Measurements from ENCODE around the gene TESK1. TPM values are rescaled to one million over a fixed set of nuclear protein-coding genes. Genes with fewer than 3 reads are reported as not detected.
"Not testable (repeated sequence)": the region's sequence is repeated elsewhere in the genome, so short reads cannot be mapped to it uniquely, and the experiment has no call there.

Gene TESK1
- total RNA-seq, 1 experiment from 2014 or later: 21.5 TPM

GRCh38 chr9:35627575-35627974 lies 22.5 kb downstream of the TESK1 start:
- Histone ChIP-seq H3K9me3 (no peaks in the 10 kb centered on the region), H3K36me3 (no peaks in the 10 kb centered on the region), H3K27me3 (no peaks in the 10 kb centered on the region), H3K4me3 (no peak overlapping the region)
- DNase-seq: no peak

- H3K9me3 ChIP-seq: no peaks in the 10 kb centered on the region
- H3K27me3 ChIP-seq: no peaks in the 10 kb centered on the region
- H3K36me3 ChIP-seq: no peaks in the 10 kb centered on the region
- no peak for DNase-seq
- no peak overlapping the region for H3K4me3 ChIP-seq
Measured at GRCh38 chr9:35628389-35628991, 23.4 kb downstream of the TESK1 start.

- H3K27me3 ChIP-seq: no peaks in the 10 kb centered on the region
Measured at GRCh38 chr9:35629597-35629996, 24.5 kb downstream of the TESK1 start.

GRCh38 chr9:35635730-35636129 lies 30.7 kb downstream of the TESK1 start:
- DNase-seq: no peak
- H3K36me3 ChIP-seq: peaks cover 3% of the 10 kb centered on the region; the same call in 1 of the 2 replicates
- no peak overlapping the region for H3K4me3 ChIP-seq

More at GRCh38 chr9:35629597-35629996, 24.5 kb downstream of the TESK1 start:
- no peaks in the 10 kb centered on the region for H3K36me3 ChIP-seq
- DNase-seq: no peak
- no peaks in the 10 kb centered on the region for H3K9me3 ChIP-seq
- no peak overlapping the region for H3K4me3 ChIP-seq

GRCh38 chr9:35636135-35636876 lies 31.2 kb downstream of the TESK1 start:
- Histone ChIP-seq H3K36me3 (peaks cover 9% of the 10 kb centered on the region; the same call in 1 of the 2 replicates), H3K4me3 (no peak overlapping the region), H3K27me3 (no peaks in the 10 kb centered on the region), H3K9me3 (peaks cover 3% of the 10 kb centered on the region; the same call in 1 of the 2 replicates)
- no peak for DNase-seq

More at GRCh38 chr9:35635730-35636129, 30.7 kb downstream of the TESK1 start:
- no peaks in the 10 kb centered on the region for H3K27me3 ChIP-seq
- no peaks in the 10 kb centered on the region for H3K9me3 ChIP-seq

GRCh38 chr9:35636877-35637246 lies 31.8 kb downstream of the TESK1 start:
- H3K9me3 ChIP-seq, H3K36me3 ChIP-seq, DNase-seq, H3K27me3 ChIP-seq, H3K4me3 ChIP-seq: not testable (repeated sequence)

- not testable (repeated sequence) for DNase-seq, H3K36me3 ChIP-seq, H3K4me3 ChIP-seq, H3K27me3 ChIP-seq, H3K9me3 ChIP-seq
Measured at GRCh38 chr9:35637427-35637955, 32.4 kb downstream of the TESK1 start.

GRCh38 chr9:35638751-35639150 lies 33.7 kb downstream of the TESK1 start:
- H3K4me3 ChIP-seq, DNase-seq, H3K27me3 ChIP-seq, H3K9me3 ChIP-seq: not testable (repeated sequence)
- H3K36me3 ChIP-seq: peaks cover 12% of the 10 kb centered on the region

GRCh38 chr9:35639225-35639624 lies 34.2 kb downstream of the TESK1 start:
- H3K27me3 ChIP-seq, H3K4me3 ChIP-seq, DNase-seq: not testable (repeated sequence)

GRCh38 chr9:35639631-35640030 lies 34.6 kb downstream of the TESK1 start:
- H3K27me3 ChIP-seq: no peaks in the 10 kb centered on the region
- no peak overlapping the region for H3K4me3 ChIP-seq
- peaks cover 3% of the 10 kb centered on the region; the same call in 1 of the 2 replicates for H3K9me3 ChIP-seq
- peaks cover 12% of the 10 kb centered on the region for H3K36me3 ChIP-seq
- no peak for DNase-seq

More at GRCh38 chr9:35639225-35639624, 34.2 kb downstream of the TESK1 start:
- not testable (repeated sequence) for H3K9me3 ChIP-seq
- peaks cover 12% of the 10 kb centered on the region for H3K36me3 ChIP-seq

GRCh38 chr9:35640431-35640830 lies 35.4 kb downstream of the TESK1 start:
- not testable (repeated sequence) for DNase-seq

GRCh38 chr9:35641478-35641877 lies 36.4 kb downstream of the TESK1 start:
- not testable (repeated sequence) for H3K9me3 ChIP-seq, H3K4me3 ChIP-seq, DNase-seq, H3K27me3 ChIP-seq
- peaks cover 12% of the 10 kb centered on the region for H3K36me3 ChIP-seq

More at GRCh38 chr9:35640431-35640830, 35.4 kb downstream of the TESK1 start:
- not testable (repeated sequence) for H3K9me3 ChIP-seq, H3K4me3 ChIP-seq, H3K27me3 ChIP-seq
- H3K36me3 ChIP-seq: peaks cover 12% of the 10 kb centered on the region

- Histone ChIP-seq H3K9me3 (peaks cover 3% of the 10 kb centered on the region; the same call in 1 of the 2 replicates), H3K4me3 (no peak overlapping the region)
- DNase-seq: no peak
Measured at GRCh38 chr9:35643046-35643445, 38.0 kb downstream of the TESK1 start.

GRCh38 chr9:35645736-35646135 lies 40.7 kb downstream of the TESK1 start:
- DNase-seq, H3K27me3 ChIP-seq, H3K9me3 ChIP-seq, H3K36me3 ChIP-seq: not testable (repeated sequence)
- H3K4me3 ChIP-seq: peak overlapping the region; percentile 57

More at GRCh38 chr9:35643046-35643445, 38.0 kb downstream of the TESK1 start:
- Histone ChIP-seq H3K36me3 (peaks cover 12% of the 10 kb centered on the region), H3K27me3 (no peaks in the 10 kb centered on the region)

GRCh38 chr9:35646153-35646532 lies 41.1 kb downstream of the TESK1 start:
- H3K27me3 ChIP-seq: no peaks in the 10 kb centered on the region
- no peak for DNase-seq
- peaks cover 5% of the 10 kb centered on the region for H3K36me3 ChIP-seq
- H3K9me3 ChIP-seq: peaks cover under 1% of the 10 kb centered on the region; the same call in 1 of the 2 replicates
- peak overlapping the region; percentile 57 for H3K4me3 ChIP-seq

- peak; percentile 98 for DNase-seq
- peaks cover 3% of the 10 kb centered on the region for H3K36me3 ChIP-seq
- no peaks in the 10 kb centered on the region for H3K9me3 ChIP-seq
- peak overlapping the region; percentile 57 for H3K4me3 ChIP-seq
- H3K27me3 ChIP-seq: no peaks in the 10 kb centered on the region
Measured at GRCh38 chr9:35646533-35647265, 41.6 kb downstream of the TESK1 start.

All from MG63 (cell line).